Suprapubic skin (tissue), 4 donors: Measurements from ENCODE around the gene ZBTB20.

Experiments used
- CTCF ChIP-seq, 2 donors: fragments of 200-600 bp in 1 of 2; fragments of 450-650 bp in 1 of 2; sonication (generic) in 1 of 2; IDR thresholded peaks; one replicate each; pipeline ENCODE4 v1.5.1; 2016 to 2019; ENCODE audit warnings: antibody characterized with exemption in 2 of 2, mild to moderate bottlenecking in 1 of 2, moderate library complexity in 1 of 2
- EP300 ChIP-seq: sonication (generic); formaldehyde crosslinking; IDR thresholded peaks from one replicate; pipeline ENCODE4 v1.6.1; 2017; ENCODE audit warnings: antibody characterized with exemption
- POLR2A ChIP-seq, 2 donors: fragments of 450-650 bp; IDR thresholded peaks; one replicate each; pipeline ENCODE4 v1.6.1; 2017; ENCODE audit warnings: antibody characterized with exemption in 2 of 2, mild to moderate bottlenecking in 2 of 2, moderate library complexity in 2 of 2
- POLR2AphosphoS5 ChIP-seq, 3 donors: sonication (generic); formaldehyde crosslinking; IDR thresholded peaks; one replicate each; pipeline ENCODE4 v1.6.1; 2017; ENCODE audit warnings: antibody characterized with exemption in 3 of 3

- no peak for TF ChIP-seq CTCF (IDR thresholded peaks at IDR 0.05)
- TF ChIP-seq POLR2AphosphoS5 (IDR thresholded peaks at IDR 0.05), result no peak
- TF ChIP-seq POLR2A (IDR thresholded peaks at IDR 0.05), result no peak
- no peak for TF ChIP-seq EP300
These were observed 753.6 kb downstream of the ZBTB20 start for GRCh38 chr3:114393367-114394072.
